ENCODE results near the gene CNTLN. TPM values are rescaled to one million over a fixed set of nuclear protein-coding genes. Genes with fewer than 3 reads are reported as not detected.
"Not testable (repeated sequence)": the region's sequence is repeated elsewhere in the genome, so short reads cannot be mapped to it uniquely, and the experiment has no call there.

CNTLN gene
- total RNA-seq, 1 donor from 2014 or later, result 12.6 TPM

DNA sequence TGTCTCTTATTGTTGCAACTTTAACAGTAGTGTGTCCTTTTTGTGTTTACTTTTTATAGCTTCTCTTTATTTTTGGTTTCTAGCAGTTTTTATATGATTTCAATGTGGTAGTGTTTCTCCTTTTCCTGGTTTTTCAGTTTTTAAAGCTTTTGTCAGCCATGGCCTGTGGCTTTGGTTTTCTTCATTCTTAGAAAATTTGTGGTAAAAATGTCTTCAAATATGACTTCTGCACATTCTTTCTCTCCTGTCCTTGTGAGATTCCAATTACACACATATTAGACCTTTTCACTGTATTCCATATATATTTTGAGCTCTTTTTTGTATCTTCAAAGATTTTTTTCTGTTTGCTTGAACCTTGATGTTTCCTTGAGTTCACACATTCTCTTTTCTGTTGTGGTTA is 180.5 kb downstream of the CNTLN start:
- DNase-seq, result no peak

GRCh38 chr9:17318821-17319320 is 184.0 kb downstream of the CNTLN start:
- DNase-seq, result no peak

DNA sequence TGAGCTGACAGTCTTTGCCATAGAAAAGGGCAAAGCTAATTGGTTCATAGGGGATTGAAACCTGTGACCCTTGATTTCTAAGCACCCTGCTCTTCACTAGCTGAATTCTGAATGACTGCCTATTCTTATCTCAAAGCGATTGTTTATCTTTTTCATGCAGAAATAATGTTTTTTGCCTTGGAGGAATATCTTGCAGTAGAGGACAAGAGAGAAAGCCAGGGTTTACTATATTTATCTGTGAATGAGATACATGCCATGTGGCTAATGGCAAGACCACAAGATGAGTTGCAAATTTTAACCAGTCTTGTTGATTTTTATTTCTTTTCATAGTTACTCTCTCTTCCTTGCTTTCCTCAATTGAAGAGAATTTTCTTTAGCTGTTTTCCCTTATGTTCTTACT is 185.0 kb downstream of the CNTLN start:
- no peak for DNase-seq

- DNase-seq, result no peak
These were observed 188.3 kb downstream of the CNTLN start for GRCh38 chr9:17322882-17323864.

DNA sequence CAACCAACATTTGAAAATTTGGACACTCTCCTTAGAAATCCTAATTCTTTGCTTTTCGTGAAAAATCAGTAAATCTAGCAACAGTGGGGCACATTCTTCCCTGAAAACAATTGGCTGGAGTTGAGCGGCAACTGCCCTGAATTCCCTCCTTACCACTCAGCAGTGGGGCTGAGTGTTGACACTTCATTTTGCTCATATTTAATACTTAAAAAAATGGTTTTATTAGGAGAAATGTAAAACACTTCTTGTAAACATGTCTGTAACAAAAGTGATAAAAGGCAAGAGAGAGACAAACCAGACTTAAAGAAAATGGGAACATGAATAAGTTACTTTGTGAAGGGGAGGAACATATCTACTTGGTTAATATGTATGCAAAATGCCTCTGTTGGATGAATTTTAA is 193.5 kb downstream of the CNTLN start:
- DNase-seq, result no peak

DNA sequence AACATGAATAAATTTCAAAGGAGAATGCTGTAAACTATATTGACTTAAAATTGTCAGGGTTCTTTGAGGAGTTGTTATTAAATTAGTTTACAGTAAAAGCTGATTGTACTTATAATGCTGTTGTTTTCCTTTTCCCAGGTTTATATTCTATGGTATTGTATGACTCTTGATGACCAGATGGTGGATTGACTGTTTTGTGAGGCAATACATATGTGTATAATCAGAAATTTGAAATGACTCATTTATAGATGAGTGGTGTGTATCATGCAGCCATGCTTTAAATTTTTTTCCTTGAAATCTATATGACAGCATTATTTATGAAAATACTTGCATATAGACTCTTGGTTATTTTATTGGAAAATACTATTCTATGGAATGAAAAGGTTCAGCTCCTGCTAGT is 195.3 kb downstream of the CNTLN start:
- DNase-seq, result no peak

- DNase-seq, result no peak
These were observed 197.3 kb downstream of the CNTLN start for GRCh38 chr9:17332115-17332514.

GRCh38 chr9:17339156-17339555 is 204.3 kb downstream of the CNTLN start:
- DNase-seq, result no peak

DNA sequence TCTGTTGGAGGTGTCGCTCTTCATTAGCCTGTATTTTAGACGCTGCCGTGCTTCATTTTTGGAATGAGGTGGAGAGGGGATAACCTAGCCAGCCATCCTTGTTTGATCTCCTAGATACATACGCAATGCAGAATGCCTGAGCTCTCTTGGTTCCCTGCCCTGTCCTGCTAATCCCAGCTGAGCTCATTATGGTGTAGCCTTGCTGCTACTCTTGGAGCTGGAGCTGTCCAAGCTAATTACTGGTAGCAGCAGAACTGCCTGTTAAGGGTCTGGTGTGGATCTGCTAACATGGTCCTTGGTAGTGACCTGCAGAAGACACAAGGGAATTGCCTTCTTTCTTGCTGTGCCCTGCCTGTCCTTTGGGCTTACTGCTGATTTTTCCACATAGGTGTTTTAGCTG is 207.9 kb downstream of the CNTLN start:
- DNase-seq, result no peak

DNA sequence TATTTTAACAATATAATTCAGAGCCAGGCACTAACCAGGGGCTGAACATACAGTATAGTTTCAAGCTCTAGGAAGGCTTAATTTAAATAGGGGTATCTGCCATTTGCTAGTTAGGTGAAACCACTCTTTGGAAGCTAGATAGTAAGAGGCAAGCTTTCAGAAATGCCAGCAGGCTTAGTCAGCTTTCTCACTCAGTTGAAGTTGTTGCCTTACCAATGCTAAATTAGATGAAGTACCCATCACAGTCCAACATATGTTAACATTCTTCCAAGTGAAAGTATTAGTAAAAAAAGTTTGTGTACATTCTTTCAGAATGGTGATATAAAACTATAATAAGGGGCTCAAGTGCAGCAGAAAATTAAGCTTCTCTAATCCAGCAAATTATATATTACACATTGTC is 215.0 kb downstream of the CNTLN start:
- no peak for DNase-seq

DNA sequence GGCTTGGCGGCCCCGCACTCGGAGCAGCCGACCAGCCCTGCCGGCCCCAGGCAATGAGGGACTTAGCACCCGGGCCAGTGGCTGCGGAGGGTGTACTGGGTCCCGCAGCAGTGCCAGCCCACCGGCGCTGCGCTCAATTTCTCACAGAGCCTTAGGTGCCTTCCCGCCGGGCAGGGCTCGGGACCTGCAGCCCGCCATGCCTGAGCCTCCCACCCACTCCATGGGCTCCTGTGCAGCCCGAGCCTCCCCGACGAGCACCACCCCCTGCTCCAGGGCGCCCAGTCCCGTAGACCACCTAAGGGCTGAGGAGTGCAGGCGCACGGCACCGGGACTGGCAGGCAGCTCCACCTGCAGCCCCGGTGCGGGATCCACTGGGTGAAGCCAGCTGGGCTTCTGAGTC is 219.2 kb downstream of the CNTLN start:
- not testable (repeated sequence) for DNase-seq

- no peak for DNase-seq
These were observed 226.5 kb downstream of the CNTLN start for GRCh38 chr9:17361378-17361777.

DNA sequence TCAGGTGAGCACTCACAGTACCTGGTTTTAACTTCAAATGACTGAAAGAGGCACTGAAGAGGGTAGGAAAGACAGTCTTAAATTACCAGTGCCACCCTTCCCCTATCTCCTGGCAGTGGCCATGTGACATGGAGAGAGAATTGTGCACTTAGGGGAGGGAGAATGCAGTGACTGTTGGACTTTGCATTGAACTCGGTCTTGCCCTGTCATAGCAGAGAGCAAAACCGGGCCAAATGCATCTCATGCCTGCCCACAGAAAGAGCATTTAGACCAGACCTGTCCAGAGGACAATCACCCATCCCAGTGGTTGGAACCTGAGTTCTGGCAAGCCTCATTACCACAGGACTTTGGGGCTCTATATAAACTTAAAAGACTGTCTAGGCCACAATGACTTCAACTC is 232.2 kb downstream of the CNTLN start:
- no peak for DNase-seq

GRCh38 chr9:17380126-17380861 is 245.5 kb downstream of the CNTLN start:
- no peak for DNase-seq

GRCh38 chr9:17387565-17387964 is 252.7 kb downstream of the CNTLN start:
- DNase-seq, result no peak

DNA sequence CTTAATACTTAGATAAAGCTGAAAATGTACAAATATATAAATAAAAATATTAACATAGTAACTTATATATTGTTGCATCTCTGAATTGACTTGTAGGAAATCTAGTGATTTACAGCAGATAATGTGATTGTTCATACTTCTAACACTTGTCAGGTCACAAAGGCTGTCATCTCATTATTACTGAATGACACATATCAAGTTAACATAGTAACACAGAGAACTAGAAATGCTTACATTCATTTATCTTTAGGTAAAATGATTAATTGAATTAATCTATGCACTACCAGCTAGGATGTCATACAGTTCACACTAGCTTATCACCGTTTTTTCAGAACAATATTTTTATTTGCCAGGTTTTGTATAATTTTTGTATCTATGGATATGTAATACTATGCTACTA is 254.2 kb downstream of the CNTLN start:
- DNase-seq, result no peak

DNA sequence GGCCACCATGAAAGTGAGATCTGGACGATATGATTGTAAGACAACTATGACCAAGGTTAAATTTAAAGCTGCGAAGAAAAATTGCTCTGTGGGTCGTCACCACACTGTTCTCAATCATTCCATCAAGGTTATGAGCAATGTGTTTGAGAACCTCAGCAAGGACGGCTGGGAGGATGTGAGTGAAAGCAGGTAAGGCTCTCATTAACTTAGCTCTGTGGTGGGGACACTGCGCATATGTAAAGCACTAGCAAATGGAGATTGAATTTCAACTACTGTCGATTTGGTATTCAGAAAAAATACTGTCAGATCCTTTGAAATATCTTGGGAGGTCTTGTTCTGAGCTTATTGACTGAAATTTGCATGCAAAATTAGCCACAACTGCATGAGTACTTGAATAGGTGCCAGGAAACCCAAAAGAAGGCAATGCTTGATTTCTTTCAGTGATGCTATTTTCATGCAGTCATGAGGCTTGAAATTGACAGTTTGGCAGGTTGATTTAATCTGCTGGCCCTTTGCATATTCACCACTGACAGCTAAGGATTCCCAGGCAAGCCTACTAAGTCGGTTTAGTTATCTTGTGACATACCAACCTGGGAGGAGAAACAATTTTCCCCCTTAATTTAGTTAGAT is 260.2 kb downstream of the CNTLN start:
- DNase-seq, result no peak

- DNase-seq, result not testable (repeated sequence)
These were observed 262.4 kb downstream of the CNTLN start for GRCh38 chr9:17397166-17397728.

GRCh38 chr9:17398350-17398749 is 263.5 kb downstream of the CNTLN start:
- no peak for DNase-seq

DNA sequence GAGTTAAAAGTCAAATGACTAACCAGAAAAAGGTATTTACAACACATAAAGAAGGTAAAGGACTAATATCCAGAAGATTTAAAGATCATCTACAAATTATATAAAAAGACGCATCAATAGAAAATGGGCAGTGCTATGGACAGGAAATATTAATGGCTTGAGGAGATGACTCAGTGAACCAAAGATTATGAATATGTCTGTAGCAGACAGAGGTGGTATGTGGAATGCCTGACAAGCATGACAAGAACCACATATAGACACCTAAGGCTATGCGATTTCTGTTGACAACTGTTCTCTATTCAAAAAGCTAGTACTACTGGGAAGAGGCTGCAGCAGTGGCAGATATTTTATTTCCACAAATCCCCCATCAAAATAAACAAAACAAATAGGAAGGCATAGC is 267.0 kb downstream of the CNTLN start:
- DNase-seq, result peak; percentile 57

DNA sequence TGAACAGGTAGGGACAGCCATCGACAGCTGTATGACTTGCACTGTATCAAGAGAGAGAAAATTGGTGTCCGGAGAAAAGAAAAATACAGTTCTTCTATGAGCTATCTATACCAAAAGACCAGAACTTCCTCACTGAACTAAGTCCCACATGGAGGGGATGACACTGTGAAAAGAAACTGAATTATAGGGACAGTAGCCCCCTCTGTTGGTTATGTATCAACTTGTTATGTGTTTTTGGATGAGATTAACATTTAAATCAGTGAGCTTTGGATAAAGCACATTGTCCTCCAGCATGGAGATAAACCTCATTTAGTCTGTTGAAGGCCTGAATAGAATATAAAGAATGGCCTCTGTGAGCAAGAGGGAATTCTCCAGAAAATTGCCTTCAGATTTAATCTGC is 267.5 kb downstream of the CNTLN start:
- DNase-seq, result peak; percentile 44

GRCh38 chr9:17403539-17403938 is 268.7 kb downstream of the CNTLN start:
- no peak for DNase-seq

- DNase-seq, result no peak
These were observed 280.1 kb downstream of the CNTLN start for GRCh38 chr9:17414986-17415385.
